GM18508 (cell line): Measurements from ENCODE around the gene GJC2.
"Not testable (repeated sequence)": the region's sequence is repeated elsewhere in the genome, so short reads cannot be mapped to it uniquely, and the experiment has no call there.

Source experiments
- ATAC-seq: cut with Tn5 transposase; IDR thresholded peaks from one replicate; pipeline ENCODE4 v1.9.1; 2021; ENCODE audit warnings: moderate number of reproducible peaks; ENCODE audit not compliant: insufficient read depth, unreplicated experiment

GJC2 gene

GRCh38 chr1:228181645-228182034 lies 31.9 kb downstream of the GJC2 start:
- no peak for ATAC-seq

GRCh38 chr1:228182296-228183030 lies 32.7 kb downstream of the GJC2 start:
- no peak for ATAC-seq

- no peak for ATAC-seq
Observed at GRCh38 chr1:228184152-228184551, 34.4 kb downstream of the GJC2 start.

- no peak for ATAC-seq
Observed at GRCh38 chr1:228185641-228185965, 35.9 kb downstream of the GJC2 start.

- ATAC-seq = not testable (repeated sequence)
Observed at GRCh38 chr1:228188249-228188648, 38.5 kb downstream of the GJC2 start.

- no peak for ATAC-seq
Observed at GRCh38 chr1:228190182-228190581, 40.5 kb downstream of the GJC2 start.

- no peak for ATAC-seq
Observed at GRCh38 chr1:228190778-228191177, 41.0 kb downstream of the GJC2 start.

- no peak for ATAC-seq
Observed at GRCh38 chr1:228194436-228194835, 44.7 kb downstream of the GJC2 start.

GRCh38 chr1:228194921-228195812 lies 45.4 kb downstream of the GJC2 start:
- ATAC-seq = no peak

GRCh38 chr1:228197555-228198147 lies 47.9 kb downstream of the GJC2 start:
- no peak for ATAC-seq

- no peak for ATAC-seq
Observed at GRCh38 chr1:228198977-228199590, 49.4 kb downstream of the GJC2 start.

- ATAC-seq = no peak
Observed at GRCh38 chr1:228204958-228205357, 55.2 kb downstream of the GJC2 start.

- no peak for ATAC-seq
Observed at GRCh38 chr1:228205526-228206436, 56.1 kb downstream of the GJC2 start.

- ATAC-seq = no peak
Observed at GRCh38 chr1:228206582-228207351, 57.0 kb downstream of the GJC2 start.

- no peak for ATAC-seq
Observed at GRCh38 chr1:228207381-228207810, 57.7 kb downstream of the GJC2 start.

GRCh38 chr1:228207851-228208821 lies 58.4 kb downstream of the GJC2 start, which contains the start of gene OBSCN:
Gene OBSCN, plus strand, starts transcription at chr1:228208044. Its CDS starts 3,740 bp downstream, at chr1:228211784.
- ATAC-seq = no peak

- ATAC-seq = no peak
Observed at GRCh38 chr1:228208831-228209551, 59.3 kb downstream of the GJC2 start.
